K562 (cell line): Measurements from ENCODE around the gene PLXDC1. TPM values are rescaled to one million over a fixed set of nuclear protein-coding genes. Genes with fewer than 3 reads are reported as not detected.
A peak's percentile ranks its signal among the peaks of the same experiment; 100 is the strongest.

Source experiments
- MGA ChIP-seq: fragments of 450-650 bp; IDR thresholded peaks from 2 replicates; pipeline ENCODE4 v1.6.1; 2016; ENCODE audit warnings: mild to moderate bottlenecking, moderate library complexity
- USF2 ChIP-seq: sonication (generic); formaldehyde crosslinking; IDR thresholded peaks from 2 replicates; pipeline ENCODE4 v1.5.0; 2020; ENCODE audit warnings: missing genetic modification reagents
- polyA plus RNA-seq, 8 experiments: library from polyadenylated mRNA; depleted of rRNA in 4 of 8; stranded (reverse) in 5 of 8; unstranded in 3 of 8; fragments of >200 nt; fragmentation: Nextera tagmentation in 2 of 8; fragmentation: Illumina TruSeq in 1 of 8; extraction: Ambion mirVana in 2 of 8; extraction: Trizol in 1 of 8; gene quantifications; 2 replicates each; pipeline versions ENCODE4 v1.2.1 to v1.2.3, GENCODE V29; 2011 to 2014; ENCODE audit warnings: inconsistent platforms in 1 of 8, missing spikeins in 1 of 8
- total RNA-seq, 7 experiments: library from RNA; depleted of rRNA in 6 of 7; stranded (reverse); fragments of >200 nt in 6 of 7; fragmentation: Illumina TruSeq in 2 of 7; extraction: Trizol in 2 of 7; gene quantifications; 2 replicates each; pipeline versions ENCODE4 v1.2.1 to v1.2.3, GENCODE V29; 2011 to 2021; ENCODE audit warnings: low replicate concordance in 1 of 7

Gene PLXDC1
- total and polyA plus RNA-seq, 9 of the 15 experiments (the other 6 are each of a cell fraction or from before 2014, with no cell fraction given): not detected

- TF ChIP-seq MGA: 0 out of 2 replicates have a peak, but pooled peaks have one; percentile 15
- TF ChIP-seq USF2 (CRISPR knock-in tag): peak; percentile 26; the same call in 1 of the 2 replicates
- TF ChIP-seq, all 486 proteins: peak for 2
Measured at GRCh38 chr17:39114723-39115122, 36.7 kb downstream of the PLXDC1 start (continued).
